Vagina (tissue), 2 donors: ENCODE results near the gene RUNX2. TPM values are rescaled to one million over a fixed set of nuclear protein-coding genes. Genes with fewer than 3 reads are reported as not detected.
"Not testable (repeated sequence)": the region's sequence is repeated elsewhere in the genome, so short reads cannot be mapped to it uniquely, and the experiment has no call there.

Experiments used
- DNase-seq, 2 donors: peaks; one replicate each; pipeline ENCODE4 v3.0.0-alpha.2; 2017; ENCODE audit errors: extremely low spot score in 2 of 2
- H3K27ac ChIP-seq: fragments of 200-600 bp; sonication (generic); one replicate; pipeline ENCODE4 v1.5.1; 2019
- H3K27me3 ChIP-seq: fragments of 200-600 bp; sonication (generic); one replicate; pipeline ENCODE4 v1.5.1; 2019
- H3K36me3 ChIP-seq, 2 donors: fragments of 200-600 bp; sonication (generic); one replicate each; pipeline ENCODE4 v1.5.1; 2017 to 2019
- H3K4me1 ChIP-seq: fragments of 200-600 bp; sonication (generic); one replicate; pipeline ENCODE4 v1.5.1; 2019
- H3K4me3 ChIP-seq, 2 donors: fragments of 200-600 bp; sonication (generic); 1 replicate in 1 of 2; 2 replicates in 1 of 2; pipeline ENCODE4 v1.5.1; 2016 to 2019
- H3K9me3 ChIP-seq: fragments of 200-600 bp; sonication (generic); one replicate; pipeline ENCODE4 v1.5.1; 2019
- CTCF ChIP-seq, 3 experiments: fragments of 450-650 bp in 2 of 3; fragments of 200-600 bp in 1 of 3; sonication (generic) in 1 of 3; IDR thresholded peaks; one replicate each; pipeline ENCODE4 v1.5.1; 2017 to 2019; ENCODE audit warnings: antibody characterized with exemption in 3 of 3, mild to moderate bottlenecking in 2 of 3, moderate library complexity in 2 of 3
- POLR2A ChIP-seq, 2 donors: fragments of 450-650 bp; IDR thresholded peaks; one replicate each; pipeline ENCODE4 v1.6.1; 2017; ENCODE audit warnings: antibody characterized with exemption in 2 of 2, mild to moderate bottlenecking in 2 of 2, moderate library complexity in 2 of 2
- POLR2AphosphoS5 ChIP-seq, 2 donors: sonication (generic); formaldehyde crosslinking; IDR thresholded peaks; one replicate each; pipeline ENCODE4 v1.9.0; 2017; ENCODE audit warnings: antibody characterized with exemption in 2 of 2, mild to moderate bottlenecking in 2 of 2, low read depth in 1 of 2; ENCODE audit not compliant: insufficient read depth in 1 of 2
- intact Hi-C: fragments of 100-400 bp; cut with DNase I; formaldehyde crosslinking; loops from one replicate; pipeline ENCODE4 v1.15.1; 2023
- total RNA-seq: library from RNA; depleted of rRNA; stranded (reverse); fragments of >200 nt; gene quantifications from one replicate; pipeline ENCODE4 v1.2.3, GENCODE V29; 2016

RUNX2 gene
- total RNA-seq, 1 donor from 2014 or later: 13.0 TPM

- intact Hi-C loops: no loop called here
- DNase-seq: no peak
- no peak overlapping the region for H3K4me3 ChIP-seq
- H3K36me3 ChIP-seq: no peaks in the 10 kb centered on the region
- H3K9me3 ChIP-seq: no peaks in the 10 kb centered on the region
- TF ChIP-seq POLR2AphosphoS5 (IDR thresholded peaks at IDR 0.05; ENCODE audit: insufficient read depth in 1 of 2, low read depth in 1 of 2) (no peak), CTCF (IDR thresholded peaks at IDR 0.05) (no peak), POLR2A (IDR thresholded peaks at IDR 0.05) (no peak)
- H3K4me1 ChIP-seq: no peaks in the 10 kb centered on the region
- no peak overlapping the region for H3K27ac ChIP-seq
- no peaks in the 10 kb centered on the region for H3K27me3 ChIP-seq
Observed at GRCh38 chr6:45460166-45460565, 132.0 kb downstream of the RUNX2 start.

- intact Hi-C loops: no loop called here
- Histone ChIP-seq H3K27ac (no peak overlapping the region), H3K4me3 (no peak overlapping the region), H3K4me1 (no peaks in the 10 kb centered on the region), H3K9me3 (no peaks in the 10 kb centered on the region), H3K36me3 (no peaks in the 10 kb centered on the region), H3K27me3 (no peaks in the 10 kb centered on the region)
- DNase-seq: no peak
- TF ChIP-seq POLR2A (IDR thresholded peaks at IDR 0.05) (no peak), CTCF (IDR thresholded peaks at IDR 0.05) (no peak), POLR2AphosphoS5 (IDR thresholded peaks at IDR 0.05; ENCODE audit: insufficient read depth in 1 of 2, low read depth in 1 of 2) (no peak)
Observed at GRCh38 chr6:45461486-45461885, 133.4 kb downstream of the RUNX2 start.

- Histone ChIP-seq H3K36me3 (no peaks in the 10 kb centered on the region), H3K9me3 (no peaks in the 10 kb centered on the region), H3K4me1 (no peaks in the 10 kb centered on the region), H3K27ac (no peak overlapping the region), H3K27me3 (no peaks in the 10 kb centered on the region), H3K4me3 (no peak overlapping the region)
- DNase-seq: no peak
- TF ChIP-seq POLR2AphosphoS5 (IDR thresholded peaks at IDR 0.05; ENCODE audit: insufficient read depth in 1 of 2, low read depth in 1 of 2): no peak
- no peak for TF ChIP-seq POLR2A (IDR thresholded peaks at IDR 0.05)
- no peak for TF ChIP-seq CTCF (IDR thresholded peaks at IDR 0.05)
- intact Hi-C loops: no loop called here
Observed at GRCh38 chr6:45462190-45463134, 134.3 kb downstream of the RUNX2 start.

GRCh38 chr6:45464685-45465084 lies 136.6 kb downstream of the RUNX2 start:
- Histone ChIP-seq H3K36me3 (no peaks in the 10 kb centered on the region), H3K4me3 (no peak overlapping the region), H3K27ac (no peak overlapping the region), H3K27me3 (no peaks in the 10 kb centered on the region), H3K4me1 (no peaks in the 10 kb centered on the region), H3K9me3 (no peaks in the 10 kb centered on the region)
- TF ChIP-seq POLR2AphosphoS5 (IDR thresholded peaks at IDR 0.05; ENCODE audit: insufficient read depth in 1 of 2, low read depth in 1 of 2) (no peak), CTCF (IDR thresholded peaks at IDR 0.05) (no peak), POLR2A (IDR thresholded peaks at IDR 0.05) (no peak)
- no peak for DNase-seq
- intact Hi-C loops: no loop called here

- Histone ChIP-seq H3K4me1 (no peaks in the 10 kb centered on the region), H3K36me3 (no peaks in the 10 kb centered on the region), H3K9me3 (no peaks in the 10 kb centered on the region), H3K4me3 (no peak overlapping the region), H3K27me3 (no peaks in the 10 kb centered on the region), H3K27ac (no peak overlapping the region)
- DNase-seq: no peak
- TF ChIP-seq CTCF (IDR thresholded peaks at IDR 0.05) (no peak), POLR2AphosphoS5 (IDR thresholded peaks at IDR 0.05; ENCODE audit: insufficient read depth in 1 of 2, low read depth in 1 of 2) (no peak), POLR2A (IDR thresholded peaks at IDR 0.05) (no peak)
- intact Hi-C loops: no loop called here
Observed at GRCh38 chr6:45466686-45467085, 138.6 kb downstream of the RUNX2 start.

- H3K9me3 ChIP-seq, intact Hi-C loops: not testable (repeated sequence)
Observed at GRCh38 chr6:45467417-45467816, 139.3 kb downstream of the RUNX2 start.

More at GRCh38 chr6:45467417-45467816, 139.3 kb downstream of the RUNX2 start:
- not testable (repeated sequence) for H3K4me3 ChIP-seq, H3K27me3 ChIP-seq, H3K4me1 ChIP-seq, H3K36me3 ChIP-seq, H3K27ac ChIP-seq, DNase-seq
